LoVo (cell line): Measurements from ENCODE around the gene SLC6A3.

Experiments used
- DNase-seq: peaks from one replicate; pipeline ENCODE4 v3.0.0-alpha.2; 2016; ENCODE audit warnings: low spot score

The SLC6A3 gene

GRCh38 chr5:1419476-1420210, 25.6 kb downstream of the SLC6A3 start:
- no peak for DNase-seq

GRCh38 chr5:1418921-1419280, 26.3 kb downstream of the SLC6A3 start:
- DNase-seq = no peak

GRCh38 chr5:1418238-1418920, 26.9 kb downstream of the SLC6A3 start:
- no peak for DNase-seq

- DNase-seq = no peak
These were observed 27.5 kb downstream of the SLC6A3 start for GRCh38 chr5:1417586-1418225.

DNA sequence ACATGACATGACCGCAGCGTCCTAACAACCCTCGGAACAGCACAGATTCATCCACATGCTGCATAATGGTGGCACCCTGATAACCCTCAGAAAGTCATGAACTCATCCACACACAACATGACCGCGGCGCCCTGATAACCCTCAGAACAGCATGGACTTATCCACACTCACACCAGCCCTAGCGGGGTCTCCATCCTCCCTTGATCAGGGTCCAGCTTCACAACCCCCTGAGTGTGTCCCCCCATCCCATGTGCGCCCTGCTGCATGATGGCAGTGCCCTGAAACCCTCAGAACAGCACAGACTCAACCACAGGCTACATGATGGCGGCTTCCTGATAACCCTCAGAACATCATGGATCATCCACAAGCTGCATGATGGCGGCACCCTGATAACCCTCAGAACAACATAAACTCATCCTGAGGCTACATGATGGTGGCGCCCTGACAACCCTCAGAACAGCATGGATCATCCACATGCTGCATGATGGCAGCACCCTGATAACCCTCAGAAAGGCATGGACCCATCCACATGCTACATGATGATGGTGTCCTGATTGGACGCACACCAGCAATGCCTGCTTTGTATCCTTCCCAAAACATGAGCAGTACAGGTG, 28.3 kb downstream of the SLC6A3 start:
- no peak for DNase-seq

- DNase-seq = no peak
These were observed 29.4 kb downstream of the SLC6A3 start for GRCh38 chr5:1415626-1416360.

DNA sequence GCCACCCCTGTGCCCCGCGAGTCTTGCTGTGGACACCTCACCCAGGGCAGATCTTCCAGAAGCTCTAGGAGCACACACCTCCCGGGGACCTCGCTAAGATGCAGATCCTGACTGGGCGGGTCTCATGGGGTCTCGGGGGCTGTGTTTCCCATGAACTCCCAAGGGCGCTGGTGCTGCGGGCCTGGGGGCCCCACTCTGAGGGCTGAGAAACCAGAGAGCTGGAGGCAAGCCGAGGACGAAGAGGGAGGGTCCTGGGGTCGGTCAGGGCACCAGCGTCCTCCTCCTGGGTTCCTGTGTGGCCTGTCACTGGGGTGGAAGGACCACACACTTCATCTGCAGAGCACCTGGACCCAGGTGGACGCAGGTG, 30.2 kb downstream of the SLC6A3 start:
- no peak for DNase-seq

- no peak for DNase-seq
These were observed 30.8 kb downstream of the SLC6A3 start for GRCh38 chr5:1414311-1415058.

DNA sequence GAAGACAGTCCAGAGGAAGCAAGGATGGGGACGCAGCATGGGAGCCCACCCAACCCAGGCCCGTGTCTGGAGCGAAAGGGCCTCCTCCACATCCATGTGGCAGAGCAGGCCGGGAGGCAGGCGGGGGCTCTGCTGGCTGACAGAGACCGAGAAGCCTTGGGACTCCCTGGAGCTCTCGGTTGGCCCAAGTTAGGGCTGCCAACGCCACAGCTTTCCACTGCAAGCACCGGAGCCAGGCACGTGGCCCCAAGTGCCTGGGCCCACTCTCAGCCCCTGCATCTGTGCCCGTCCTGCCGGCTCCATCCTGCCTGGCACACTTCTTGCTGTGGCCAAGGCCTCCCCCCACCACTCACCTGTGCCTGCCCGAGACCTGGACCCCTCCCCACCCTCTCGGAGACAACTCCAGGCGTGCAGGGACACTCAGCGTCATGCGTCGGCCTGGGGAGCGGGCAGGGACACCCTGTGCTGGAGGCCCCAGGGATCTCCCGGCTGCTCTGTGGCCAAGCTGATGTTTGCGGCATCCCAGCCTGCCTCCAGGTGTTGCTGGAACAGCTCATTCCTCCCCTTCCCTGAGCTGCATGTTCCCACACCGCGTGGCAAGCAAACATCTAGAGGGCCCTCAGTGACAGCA, 31.5 kb downstream of the SLC6A3 start:
- DNase-seq = no peak

DNA sequence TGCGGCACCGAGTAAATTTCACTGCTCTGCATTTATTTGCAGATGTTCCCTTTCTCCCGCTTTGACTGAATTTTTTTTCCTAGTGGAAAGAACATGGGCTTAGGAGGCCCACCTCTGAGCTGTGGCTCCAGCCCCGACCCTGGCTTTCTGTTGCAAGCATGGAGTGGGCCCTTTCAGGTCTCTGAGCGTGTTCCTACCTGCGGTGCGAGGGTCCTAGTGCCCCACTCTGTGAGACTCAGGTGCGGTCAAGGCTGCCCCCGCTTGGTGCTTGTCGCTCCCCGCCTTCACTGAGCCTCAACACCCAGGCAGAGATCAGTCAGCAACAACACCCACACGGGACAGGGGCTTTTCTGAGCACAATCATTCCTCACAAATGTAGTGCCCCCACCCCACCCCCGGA, 32.0 kb downstream of the SLC6A3 start:
- no peak for DNase-seq

GRCh38 chr5:1412621-1413020, 32.6 kb downstream of the SLC6A3 start:
- DNase-seq = no peak

DNA sequence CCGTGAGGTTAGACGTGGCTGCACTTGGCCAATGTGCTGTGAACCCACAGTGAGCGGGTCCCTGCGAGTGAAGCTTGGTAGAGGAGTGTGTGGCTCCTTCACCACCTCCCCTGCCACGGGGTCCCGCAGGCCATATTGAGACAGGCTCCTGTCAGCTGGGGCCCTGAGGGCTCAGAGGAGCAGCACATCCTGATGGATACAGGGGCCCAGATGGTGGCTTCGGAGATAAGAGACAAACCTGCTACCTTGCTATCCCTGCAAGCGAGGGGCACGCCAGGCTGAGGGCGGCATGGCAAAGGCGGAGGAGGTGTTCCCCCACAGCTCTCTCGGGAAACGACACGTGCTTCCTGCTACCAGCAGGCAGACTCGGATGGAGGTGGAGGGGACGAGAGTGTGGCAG, 33.1 kb downstream of the SLC6A3 start:
- no peak for DNase-seq

GRCh38 chr5:1411099-1411498, 34.1 kb downstream of the SLC6A3 start:
- DNase-seq = no peak

DNA sequence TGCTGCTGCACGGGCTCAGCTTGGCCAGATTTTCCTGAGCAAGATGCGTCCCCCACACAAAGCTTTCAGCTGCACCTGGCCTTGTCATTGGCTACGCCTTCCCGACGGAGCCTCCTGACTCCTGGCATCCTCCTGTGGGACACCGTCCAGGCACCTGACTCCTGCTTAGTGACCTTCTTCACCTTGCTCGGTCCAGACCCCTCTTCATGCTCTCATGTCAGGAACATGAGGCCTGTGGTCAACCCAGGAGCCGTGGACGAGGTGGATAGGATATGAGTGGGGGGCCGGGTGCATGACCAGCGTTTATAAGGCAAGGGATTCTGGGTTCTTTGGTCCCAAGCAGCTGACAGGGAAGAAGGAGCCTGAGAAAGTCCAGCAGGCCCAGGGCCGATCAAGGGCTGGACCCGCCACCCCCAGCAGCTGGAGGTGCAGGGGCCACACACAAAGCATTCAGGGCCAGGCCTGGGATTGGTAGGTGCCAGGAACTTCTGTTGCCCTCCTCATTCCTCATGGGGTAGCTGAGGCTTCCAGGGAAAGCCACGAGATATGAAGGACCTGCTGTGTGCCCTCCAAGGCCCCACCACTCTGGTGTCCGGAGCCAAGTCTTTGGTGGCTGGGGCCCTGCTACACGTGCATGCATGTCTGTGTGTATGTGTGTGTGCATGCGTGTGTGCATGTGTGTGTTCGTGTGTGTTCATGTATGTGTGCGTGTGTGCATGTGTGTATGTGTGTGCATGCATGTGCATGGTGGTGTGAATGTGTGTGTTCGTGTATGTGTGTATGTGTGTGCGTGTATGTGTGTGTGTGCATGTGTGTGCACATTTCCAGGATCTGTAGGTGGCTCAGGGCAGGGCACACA, 34.9 kb downstream of the SLC6A3 start:
- no peak for DNase-seq

DNA sequence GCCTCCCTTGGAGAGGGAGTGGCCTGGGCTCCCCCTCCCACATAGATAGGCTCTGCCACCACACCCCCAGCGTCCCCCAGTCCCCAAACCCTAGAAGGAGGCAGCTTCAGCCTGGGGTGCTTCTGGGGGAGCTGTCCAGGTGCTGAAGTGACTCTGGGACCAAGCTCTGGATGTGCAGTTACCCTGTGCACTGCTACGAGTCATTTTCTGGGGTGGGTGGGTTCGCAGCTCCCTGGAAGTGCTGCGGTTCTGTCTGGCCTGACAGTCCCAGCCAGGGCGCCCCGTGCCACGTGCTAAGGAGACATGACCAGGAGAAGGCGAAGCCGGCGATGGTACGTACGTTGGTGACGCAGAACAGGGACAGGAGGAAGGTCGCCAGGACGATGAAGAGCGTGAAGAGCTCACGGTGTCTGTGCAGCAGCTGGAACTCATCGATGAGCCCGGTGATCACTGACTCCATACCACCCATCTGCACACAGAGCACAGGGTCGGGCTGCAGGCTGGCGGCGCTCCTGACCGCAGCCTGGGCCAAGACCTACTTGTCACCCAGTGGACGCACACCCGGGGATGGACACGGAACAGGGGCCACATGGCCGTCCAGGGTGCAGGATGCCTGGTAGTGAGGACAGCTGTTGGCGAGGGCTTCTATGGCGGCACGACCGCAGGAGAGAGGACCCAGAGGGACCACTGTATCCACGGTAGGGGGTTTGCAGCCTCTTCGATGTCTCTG, 35.7 kb downstream of the SLC6A3 start:
- no peak for DNase-seq

DNA sequence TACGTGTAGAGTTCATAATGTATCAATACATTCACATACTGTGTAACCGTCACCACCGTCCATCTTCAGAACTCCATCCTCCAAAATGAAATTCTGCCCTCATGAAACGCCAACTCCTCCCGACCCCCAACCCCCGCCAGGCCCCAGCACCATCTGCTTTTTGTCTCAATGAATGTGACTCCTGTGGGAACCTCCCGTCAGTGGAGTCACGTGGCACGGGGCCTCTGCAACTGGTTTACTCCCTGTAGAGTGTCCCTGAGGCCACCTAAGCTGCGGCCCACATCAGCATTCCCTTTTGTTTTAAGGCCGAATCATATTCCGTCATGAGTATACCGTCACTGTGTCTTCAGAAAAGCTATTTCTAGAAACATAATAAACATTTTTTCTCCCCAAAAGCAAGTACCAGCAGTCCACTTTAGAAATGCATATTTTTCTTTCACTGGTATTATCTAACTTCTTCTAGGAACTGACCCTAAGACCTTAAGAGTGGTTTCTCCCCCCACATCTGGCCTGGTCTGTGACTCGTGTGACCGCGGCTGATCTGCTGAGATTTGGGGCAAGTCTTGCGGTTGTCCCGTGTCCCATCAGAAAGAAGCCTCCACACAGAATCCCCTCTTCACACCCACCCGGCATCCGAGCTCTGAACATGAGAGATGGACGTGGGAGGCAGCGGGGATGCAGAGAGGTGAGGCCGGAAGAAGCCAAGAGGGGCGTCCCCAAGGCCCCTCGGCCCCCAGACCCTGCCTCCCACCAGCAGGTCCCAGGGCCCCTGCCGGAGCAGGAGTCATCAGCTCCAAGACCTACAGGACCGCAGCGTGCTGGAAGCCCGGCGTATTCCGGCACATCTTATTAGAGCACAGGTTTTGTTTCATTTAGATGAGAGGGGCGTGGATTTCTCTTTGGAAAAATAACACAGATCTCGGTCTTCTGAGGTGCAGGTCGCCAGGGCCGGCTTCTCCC, 38.3 kb downstream of the SLC6A3 start:
- DNase-seq = no peak

GRCh38 chr5:1405539-1406530, 39.4 kb downstream of the SLC6A3 start:
- DNase-seq = no peak
